NCI-H774 (cell line): ENCODE data around the gene UBB.

Experiments
- DNase-seq: peaks from one replicate; lab custom pipeline; 2025; lab: John Stamatoyannopoulos, UW

UBB gene

GRCh38 chr17:16380640-16381495, at the start of gene UBB:
TSS of gene UBB (plus strand) at chr17:16381091. CDS start at chr17:16381908, 817 bp downstream.
- peak; percentile 81 for DNase-seq

DNA sequence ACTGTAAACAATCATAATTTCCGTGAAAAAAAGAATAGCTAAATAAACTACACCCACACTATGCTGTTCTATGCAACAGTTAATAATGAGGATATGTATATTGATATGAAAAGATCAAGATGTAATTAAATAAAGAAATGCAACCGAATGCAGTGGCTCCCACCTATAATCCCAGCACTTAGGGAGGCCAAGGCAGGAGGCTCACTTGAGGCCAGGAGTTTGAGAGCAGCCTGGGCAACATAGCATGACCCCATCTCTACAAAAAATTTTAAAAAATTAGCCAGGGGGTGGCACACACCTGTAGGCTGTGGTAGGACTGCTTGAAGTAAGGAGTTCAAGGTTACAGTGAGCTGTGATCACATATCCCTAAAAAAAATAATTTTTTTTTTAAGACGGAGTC, 42.5 kb upstream of the UBB start:
- DNase-seq, result no peak

- DNase-seq, result no peak
These were observed 41.5 kb upstream of the UBB start for GRCh38 chr17:16339402-16339801.

- DNase-seq, result no peak
These were observed 40.9 kb upstream of the UBB start for GRCh38 chr17:16339959-16340358.

GRCh38 chr17:16342979-16343378, 37.9 kb upstream of the UBB start:
- DNase-seq, result no peak

GRCh38 chr17:16343569-16343968, 37.3 kb upstream of the UBB start:
- DNase-seq, result no peak

- no peak for DNase-seq
These were observed 35.3 kb upstream of the UBB start for GRCh38 chr17:16345565-16345964.

- DNase-seq, result no peak
These were observed 34.1 kb upstream of the UBB start for GRCh38 chr17:16346721-16347271.

DNA sequence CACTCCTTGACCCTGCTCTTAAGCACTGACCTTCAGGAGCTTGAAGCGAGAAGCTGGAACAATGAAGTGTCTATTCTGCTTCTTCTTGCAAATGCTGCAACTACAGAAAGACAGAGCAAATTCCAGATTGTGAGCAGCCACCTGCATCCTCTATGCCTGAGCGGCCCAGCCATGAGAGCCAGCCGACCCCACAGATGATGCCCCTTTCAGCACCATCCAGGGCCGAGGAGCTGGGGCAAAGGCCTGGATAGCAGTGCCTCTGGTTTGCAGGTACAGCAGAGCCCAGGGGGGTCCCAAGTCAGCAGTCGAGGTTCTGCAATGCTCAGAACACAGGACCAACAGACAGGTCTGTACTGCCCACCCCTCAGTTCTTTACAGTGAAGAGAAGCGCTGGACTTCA, 32.3 kb upstream of the UBB start:
- DNase-seq, result no peak

GRCh38 chr17:16349431-16349830, 31.5 kb upstream of the UBB start:
- no peak for DNase-seq

- DNase-seq, result no peak
These were observed 29.1 kb upstream of the UBB start for GRCh38 chr17:16351831-16352230.

DNA sequence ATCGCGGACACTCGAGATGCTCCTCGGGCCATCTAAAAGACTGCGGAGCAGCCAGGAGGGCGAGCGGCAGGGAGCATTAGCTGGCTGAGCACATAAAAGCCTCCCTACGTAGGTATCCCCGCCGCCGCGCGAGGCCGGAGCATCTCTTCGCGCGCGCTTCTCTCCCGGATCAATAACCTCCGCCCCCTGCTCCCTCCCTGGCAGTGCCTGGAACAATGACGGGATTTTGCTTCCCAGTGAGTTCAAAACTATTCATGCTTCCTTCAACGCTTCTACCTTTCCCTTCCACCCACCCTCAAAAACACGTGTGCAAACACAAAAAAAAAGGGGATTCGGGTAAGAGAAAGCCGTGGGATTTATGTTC, 28.6 kb upstream of the UBB start:
- DNase-seq, result peak; percentile 7

- DNase-seq, result peak; percentile 13
These were observed 28.1 kb upstream of the UBB start for GRCh38 chr17:16352667-16353316.

GRCh38 chr17:16353317-16354174, 27.3 kb upstream of the UBB start, which contains the start of gene CENPV:
TSS of gene CENPV (minus strand) at chr17:16353469. CDS start at chr17:16353436, 33 bp downstream.
- peak; percentile 38 for DNase-seq

DNA sequence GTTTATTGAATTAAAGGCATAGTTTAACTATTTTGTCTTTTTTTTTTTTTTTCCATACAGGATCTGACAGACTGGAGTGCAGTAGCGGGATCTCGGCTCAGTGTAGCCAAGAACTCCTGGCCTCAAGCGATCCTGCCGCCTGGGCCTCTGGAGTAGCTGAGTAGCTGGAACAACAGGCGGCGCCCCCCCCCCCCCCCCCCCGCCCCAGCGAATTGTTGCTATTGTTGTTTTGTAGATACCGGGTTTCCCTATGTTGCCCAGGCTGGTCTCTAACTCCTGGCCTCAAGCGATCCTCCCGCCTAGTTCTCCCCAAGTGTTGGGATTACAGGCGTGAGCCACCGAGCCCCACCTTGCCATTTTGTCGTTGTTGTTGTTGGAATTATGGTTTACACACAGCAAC, 26.3 kb upstream of the UBB start:
- no peak for DNase-seq

- no peak for DNase-seq
These were observed 22.5 kb upstream of the UBB start for GRCh38 chr17:16358394-16358793.

DNA sequence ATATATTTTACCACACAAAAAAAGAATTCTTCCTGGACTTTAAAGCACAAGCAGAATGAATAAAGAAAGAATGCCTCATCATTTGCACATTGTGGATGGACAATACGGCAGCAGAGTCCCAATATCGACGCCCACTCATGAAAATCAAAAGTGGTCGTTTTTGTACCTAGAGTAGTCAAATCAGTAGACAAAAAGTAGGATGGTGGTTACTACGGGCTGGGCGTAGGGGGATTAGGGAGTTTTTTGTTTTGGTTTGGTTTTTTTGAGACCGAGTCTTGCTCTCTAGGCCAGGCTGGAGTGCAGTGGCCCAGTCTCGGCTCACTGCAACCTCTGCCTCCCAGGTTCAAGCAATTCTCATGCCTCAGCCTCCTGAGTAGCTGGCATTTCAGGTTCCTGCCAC, 19.0 kb upstream of the UBB start:
- no peak for DNase-seq

GRCh38 chr17:16363749-16364536, 16.9 kb upstream of the UBB start:
- peak; percentile 53 for DNase-seq

DNA sequence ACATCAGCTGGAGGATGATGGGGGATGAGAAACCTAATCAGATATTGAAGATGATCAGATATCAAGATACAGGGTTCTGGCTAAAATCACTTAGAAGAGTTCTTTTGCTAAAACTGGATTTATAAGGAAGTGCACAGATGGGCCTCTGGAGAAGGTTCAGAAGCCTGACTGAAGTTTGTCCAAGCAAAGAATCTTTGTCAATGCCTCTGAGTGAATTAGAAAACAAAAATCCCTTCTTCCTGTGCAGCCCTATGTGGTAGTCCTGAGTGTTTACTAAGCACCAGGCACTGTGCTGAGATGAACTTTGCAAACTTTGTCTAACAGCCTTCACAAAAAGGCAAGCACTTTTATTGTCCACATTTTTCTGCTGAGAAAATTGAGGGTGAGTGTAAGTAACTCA, 16.3 kb upstream of the UBB start:
- no peak for DNase-seq

DNA sequence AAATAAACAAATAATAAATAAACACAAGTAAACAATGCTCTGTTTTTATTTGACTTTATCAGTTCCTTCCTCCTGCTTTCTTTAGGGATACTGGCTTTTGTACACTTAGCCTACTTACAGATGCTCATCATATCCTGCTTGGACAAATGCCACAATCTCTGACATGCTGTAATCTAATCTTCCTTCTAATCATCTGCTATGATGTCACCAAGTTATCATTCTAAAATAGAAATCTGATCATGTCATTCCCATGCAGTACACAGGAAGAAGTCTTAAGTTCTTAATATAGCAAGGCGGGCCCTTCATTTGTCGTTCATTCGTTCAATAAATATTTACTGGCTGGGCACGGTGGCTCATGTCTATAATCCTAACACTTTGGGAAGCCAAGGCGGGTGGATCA, 9.1 kb upstream of the UBB start:
- no peak for DNase-seq

GRCh38 chr17:16374146-16374938, 6.5 kb upstream of the UBB start:
- DNase-seq, result no peak
